ENCODE results near the gene FGF22. TPM values are rescaled to one million over a fixed set of nuclear protein-coding genes. Genes with fewer than 3 reads are reported as not detected.

Gene FGF22
- total RNA-seq, 1 donor from 2014 or later = not detected

DNA sequence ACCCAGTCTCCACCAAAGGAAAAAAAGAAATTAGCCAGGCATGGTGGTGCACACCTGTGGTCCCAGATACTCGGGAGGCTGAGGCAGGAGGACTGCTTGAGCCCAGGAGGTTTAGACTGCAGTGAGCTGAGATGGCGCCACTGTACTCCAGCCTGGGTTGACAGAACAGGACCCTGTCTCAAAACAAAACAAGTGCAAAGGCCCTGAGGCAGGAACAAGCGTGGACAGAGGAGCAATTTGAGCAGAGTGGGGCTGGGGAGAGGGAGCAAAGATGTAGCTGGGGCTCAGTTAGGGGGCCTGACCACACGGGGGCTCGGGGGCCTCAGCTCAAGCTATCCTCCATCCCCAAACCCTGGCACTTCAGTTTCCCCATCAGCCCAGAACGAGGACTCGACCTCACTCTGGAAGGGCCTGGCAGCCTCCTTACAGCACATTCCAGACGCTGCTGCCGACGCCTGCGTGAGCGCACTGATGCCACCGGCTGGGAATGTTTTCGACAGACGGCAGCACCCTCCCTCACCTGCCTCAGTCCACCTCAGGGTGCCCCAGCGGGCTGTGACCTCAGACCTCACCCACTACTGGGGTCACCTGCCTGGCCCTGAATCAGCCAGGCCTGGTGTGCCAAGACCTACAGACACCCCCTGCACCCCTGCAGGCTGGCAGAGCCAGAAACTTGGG, 4.6 kb upstream of the FGF22 start:
- no peak for DNase-seq
- no peak for ATAC-seq (ENCODE audit: poor library complexity)
- intact Hi-C loops (cut with DNase I) = no loop called here

- intact Hi-C loops (cut with DNase I) = no loop called here
- no peak for DNase-seq
- no peak for ATAC-seq (ENCODE audit: poor library complexity)
Observed at GRCh38 chr19:638906-639252, 800 bp upstream of the FGF22 start.

GRCh38 chr19:640161-640558, 481 bp downstream of the FGF22 start:
- intact Hi-C loops (cut with DNase I) = no loop called here
- ATAC-seq (ENCODE audit: poor library complexity) = no peak
- DNase-seq = no peak

GRCh38 chr19:640606-641189, 1.0 kb downstream of the FGF22 start:
- no peak for ATAC-seq (ENCODE audit: poor library complexity)
- DNase-seq = no peak
- intact Hi-C loops (cut with DNase I) = no loop called here

GRCh38 chr19:641702-642101, 2.0 kb downstream of the FGF22 start:
- no peak for ATAC-seq (ENCODE audit: poor library complexity)
- no peak for DNase-seq
- intact Hi-C loops (cut with DNase I) = no loop called here

- intact Hi-C loops (cut with DNase I) = no loop called here
- ATAC-seq (ENCODE audit: poor library complexity) = no peak
- no peak for DNase-seq
Observed at GRCh38 chr19:642767-643727, 3.4 kb downstream of the FGF22 start.

DNA sequence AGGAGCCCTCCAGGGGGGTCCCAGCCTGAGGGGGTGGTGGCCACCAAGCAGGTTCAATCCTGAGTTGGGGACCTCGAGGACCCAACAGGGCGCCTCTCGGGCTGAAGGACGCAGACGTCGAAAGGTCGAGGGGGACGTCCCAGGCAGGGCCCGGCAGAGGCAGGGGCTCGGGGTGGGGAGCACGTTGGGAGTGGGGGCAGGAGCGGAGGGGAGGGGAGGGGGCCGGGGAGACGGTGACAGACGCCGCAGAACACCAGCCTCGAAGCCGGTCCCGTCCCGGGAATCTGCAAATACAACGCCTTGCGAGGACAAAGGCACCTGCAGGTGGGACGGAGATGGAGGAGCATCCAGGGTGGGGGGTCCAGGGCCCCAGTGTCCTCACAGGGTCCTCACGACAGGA, 4.1 kb downstream of the FGF22 start:
- intact Hi-C loops (cut with DNase I) = no loop called here
- DNase-seq (no peak), ATAC-seq (ENCODE audit: poor library complexity) (no peak)

DNA sequence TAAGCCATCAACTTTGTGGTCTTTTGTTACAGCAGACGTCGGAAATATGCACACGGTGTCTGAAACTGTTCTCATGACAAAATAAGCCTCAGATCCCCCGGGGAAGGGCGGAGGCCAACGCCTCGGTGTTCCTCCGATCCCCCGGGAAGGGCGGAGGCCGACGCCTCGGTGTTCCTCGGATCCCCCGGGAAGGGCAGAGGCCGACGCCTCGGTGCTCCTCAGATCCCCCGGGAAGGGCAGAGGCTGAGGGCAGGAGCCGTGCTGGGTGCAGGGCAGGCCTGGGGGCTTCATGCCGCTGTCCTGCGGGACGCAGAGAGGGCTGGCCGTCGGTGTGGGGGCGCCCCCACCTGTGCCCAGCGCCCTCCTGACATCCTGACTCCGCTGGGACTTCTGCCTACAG, 4.7 kb downstream of the FGF22 start:
- ATAC-seq (ENCODE audit: poor library complexity) = no peak
- intact Hi-C loops (cut with DNase I) = no loop called here
- no peak for DNase-seq

DNA sequence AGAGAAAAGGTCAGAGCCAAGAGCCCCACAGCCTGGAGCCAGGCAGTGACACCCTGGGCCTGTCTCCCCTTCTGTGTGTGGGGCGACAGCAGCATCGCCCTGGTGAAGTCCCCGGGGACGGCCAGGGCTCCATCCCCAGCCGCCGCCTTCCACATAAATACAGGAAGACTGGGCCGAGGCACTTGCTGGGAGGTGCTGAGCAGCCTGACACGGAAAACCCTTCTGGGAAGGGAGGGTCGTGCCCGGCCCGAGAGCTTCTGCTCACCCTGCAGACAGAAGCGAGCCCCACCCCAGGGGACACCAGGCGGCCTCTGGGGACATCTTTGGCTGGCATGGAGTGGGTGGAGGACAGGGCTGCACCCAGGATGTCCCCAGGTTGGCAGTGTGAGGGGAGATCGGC, 5.1 kb downstream of the FGF22 start:
- no peak for ATAC-seq (ENCODE audit: poor library complexity)
- DNase-seq = no peak
- intact Hi-C loops (cut with DNase I) = no loop called here

GRCh38 chr19:645912-646778, 6.5 kb downstream of the FGF22 start:
- intact Hi-C loops (cut with DNase I) = no loop called here
- DNase-seq = no peak
- ATAC-seq (ENCODE audit: poor library complexity) = no peak

GRCh38 chr19:646779-647565, 7.3 kb downstream of the FGF22 start:
- DNase-seq = no peak
- intact Hi-C loops (cut with DNase I) = no loop called here
- ATAC-seq (ENCODE audit: poor library complexity) = no peak

- no peak for DNase-seq
- ATAC-seq (ENCODE audit: poor library complexity) = no peak
- intact Hi-C loops (cut with DNase I) = no loop called here
Observed at GRCh38 chr19:647566-648284, 8.0 kb downstream of the FGF22 start.

- DNase-seq = no peak
- ATAC-seq (ENCODE audit: poor library complexity) = no peak
- intact Hi-C loops (cut with DNase I) = no loop called here
Observed at GRCh38 chr19:648305-648704, 8.6 kb downstream of the FGF22 start.

- DNase-seq = no peak
- intact Hi-C loops (cut with DNase I) = no loop called here
Observed at GRCh38 chr19:648904-649801, 9.5 kb downstream of the FGF22 start.

DNA sequence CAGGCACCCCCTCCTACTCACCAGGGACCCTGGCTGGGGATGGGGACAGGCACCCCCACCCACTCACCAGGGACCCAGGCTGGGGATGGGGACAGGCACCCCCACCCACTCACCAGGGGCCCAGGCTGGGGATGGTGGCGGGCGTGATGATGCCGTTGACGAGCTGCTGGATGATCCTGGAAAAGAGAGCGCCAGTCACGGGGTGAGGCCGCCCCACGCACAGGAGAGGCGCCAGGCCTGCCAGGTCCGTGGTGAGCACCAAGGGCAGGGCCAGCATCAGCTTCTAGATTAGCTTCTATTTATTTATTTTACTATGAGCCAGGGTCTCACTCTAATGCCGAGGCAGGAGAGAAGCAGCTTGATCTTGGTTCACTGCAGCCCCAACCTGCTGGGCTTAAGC, 10.4 kb downstream of the FGF22 start:
- intact Hi-C loops (cut with DNase I) = no loop called here
- ATAC-seq (ENCODE audit: poor library complexity) = no peak
- no peak for DNase-seq

More at GRCh38 chr19:648904-649801, 9.5 kb downstream of the FGF22 start:
- ATAC-seq (ENCODE audit: poor library complexity) = no peak

- intact Hi-C loops (cut with DNase I) = no loop called here
- no peak for ATAC-seq (ENCODE audit: poor library complexity)
- no peak for DNase-seq
Observed at GRCh38 chr19:651114-651818, 11.6 kb downstream of the FGF22 start.

Data from Right ventricle myocardium superior (tissue), 1 donor.